Raji (cell line): ENCODE results near the gene TTLL4.

Experiments
- POLR2A ChIP-seq: IDR thresholded peaks from 2 replicates; pipeline ENCODE4 v1.6.1; 2011; ENCODE audit warnings: low read depth, low read length, control low read depth; ENCODE audit not compliant: insufficient read depth

Gene TTLL4

GRCh38 chr2:218756599-218757377, 46.2 kb downstream of the TTLL4 start:
- TF ChIP-seq POLR2A = no peak

GRCh38 chr2:218761795-218762194, 51.2 kb downstream of the TTLL4 start:
- TF ChIP-seq POLR2A = no peak

- no peak for TF ChIP-seq POLR2A
These were observed 63.2 kb downstream of the TTLL4 start for GRCh38 chr2:218773881-218774280.

- no peak for TF ChIP-seq POLR2A
These were observed 65.9 kb downstream of the TTLL4 start for GRCh38 chr2:218776488-218776887.

- TF ChIP-seq POLR2A = no peak
These were observed 66.8 kb downstream of the TTLL4 start for GRCh38 chr2:218777276-218777990.

GRCh38 chr2:218780046-218780445, 69.4 kb downstream of the TTLL4 start:
- no peak for TF ChIP-seq POLR2A

- TF ChIP-seq POLR2A = no peak
These were observed 70.4 kb downstream of the TTLL4 start for GRCh38 chr2:218780851-218781690.

GRCh38 chr2:218781691-218782527, 71.3 kb downstream of the TTLL4 start, which contains the start of gene CYP27A1:
Gene CYP27A1, plus strand, starts transcription at chr2:218782147. Its CDS starts 36 bp downstream, at chr2:218782183.
- TF ChIP-seq POLR2A = no peak

- TF ChIP-seq POLR2A = no peak
These were observed 71.9 kb downstream of the TTLL4 start for GRCh38 chr2:218782528-218782844.

GRCh38 chr2:218783688-218784087, 73.1 kb downstream of the TTLL4 start:
- no peak for TF ChIP-seq POLR2A

GRCh38 chr2:218785103-218785502, 74.5 kb downstream of the TTLL4 start:
- no peak for TF ChIP-seq POLR2A

- TF ChIP-seq POLR2A = no peak
These were observed 75.5 kb downstream of the TTLL4 start for GRCh38 chr2:218786133-218786532.

GRCh38 chr2:218788529-218789255, 78.1 kb downstream of the TTLL4 start:
- TF ChIP-seq POLR2A = no peak

GRCh38 chr2:218792433-218792832, 81.8 kb downstream of the TTLL4 start:
- TF ChIP-seq POLR2A = no peak
